Chondrocyte (in vitro differentiated cells): ENCODE results near the gene HSDL2. TPM values are rescaled to one million over a fixed set of nuclear protein-coding genes. Genes with fewer than 3 reads are reported as not detected.

Experiments
- DNase-seq: peaks from one replicate; pipeline ENCODE4 v3.0.0; 2021; ENCODE audit warnings: mixed read lengths, low spot score
- H3K27ac Mint-ChIP-seq: one replicate; pipeline ENCODE4 v1.8.0; 2021; ENCODE audit warnings: mild to moderate bottlenecking, moderate library complexity, mixed read lengths; ENCODE audit not compliant: unreplicated experiment
- H3K27me3 Mint-ChIP-seq: 2 replicates; pipeline ENCODE4 v1.8.0; 2021; ENCODE audit warnings: low read depth, mixed read lengths
- H3K36me3 Mint-ChIP-seq: 2 replicates; pipeline ENCODE4 v1.8.0; 2021; ENCODE audit warnings: low read depth, mixed read lengths
- H3K4me1 Mint-ChIP-seq: 2 replicates; pipeline ENCODE4 v1.8.0; 2021; ENCODE audit warnings: low read depth, mild to moderate bottlenecking, mixed read lengths
- H3K4me3 Mint-ChIP-seq: one replicate; pipeline ENCODE4 v1.8.0; 2021; ENCODE audit warnings: mild to moderate bottlenecking, moderate library complexity, mixed read lengths; ENCODE audit not compliant: unreplicated experiment
- H3K9me3 Mint-ChIP-seq: 2 replicates; pipeline ENCODE4 v1.8.0; 2021; ENCODE audit warnings: low read depth, mixed read lengths
- CTCF ChIP-seq: fragments of 200-600 bp; sonication (generic); IDR thresholded peaks from 2 replicates; pipeline ENCODE4 v1.5.0; 2021; ENCODE audit warnings: antibody characterized with exemption, mild to moderate bottlenecking, moderate library complexity
- total RNA-seq: library from RNA; stranded (reverse); gene quantifications from 3 replicates; pipeline ENCODE4 v1.2.1, GENCODE V29; 2021

The HSDL2 gene
- total RNA-seq, 1 donor from 2014 or later: 20.6 TPM

- Mint-ChIP-seq H3K4me3 (no peak overlapping the region), H3K9me3 (peaks cover 1% of the 10 kb centered on the region), H3K27me3 (no peaks in the 10 kb centered on the region), H3K27ac (no peak overlapping the region), H3K36me3 (peaks cover 1% of the 10 kb centered on the region), H3K4me1 (no peaks in the 10 kb centered on the region)
- no peak for DNase-seq
- TF ChIP-seq CTCF: no peak
Observed at GRCh38 chr9:112500842-112501241, 120.9 kb downstream of the HSDL2 start.

- DNase-seq: no peak
- Mint-ChIP-seq H3K36me3 (no peaks in the 10 kb centered on the region), H3K27me3 (no peaks in the 10 kb centered on the region)
Observed at GRCh38 chr9:112501287-112501686, 121.4 kb downstream of the HSDL2 start.

GRCh38 chr9:112502175-112502946, 122.5 kb downstream of the HSDL2 start:
- no peak for TF ChIP-seq CTCF
- Mint-ChIP-seq H3K27me3 (no peaks in the 10 kb centered on the region), H3K27ac (no peak overlapping the region), H3K9me3 (no peaks in the 10 kb centered on the region), H3K4me1 (peaks cover 3% of the 10 kb centered on the region), H3K4me3 (no peak overlapping the region), H3K36me3 (no peaks in the 10 kb centered on the region)
- DNase-seq: no peak

More at GRCh38 chr9:112501287-112501686, 121.4 kb downstream of the HSDL2 start:
- Mint-ChIP-seq H3K4me1 (no peaks in the 10 kb centered on the region), H3K9me3 (no peaks in the 10 kb centered on the region), H3K4me3 (no peak overlapping the region), H3K27ac (no peak overlapping the region)
- TF ChIP-seq CTCF: no peak

GRCh38 chr9:112503170-112503569, 123.3 kb downstream of the HSDL2 start:
- no peak for TF ChIP-seq CTCF
- no peak for DNase-seq
- peaks cover 3% of the 10 kb centered on the region for H3K4me1 Mint-ChIP-seq
- H3K9me3 Mint-ChIP-seq: no peaks in the 10 kb centered on the region
- no peaks in the 10 kb centered on the region for H3K27me3 Mint-ChIP-seq
- no peaks in the 10 kb centered on the region for H3K36me3 Mint-ChIP-seq
- H3K4me3 Mint-ChIP-seq: no peak overlapping the region
- H3K27ac Mint-ChIP-seq: no peak overlapping the region

GRCh38 chr9:112505086-112505485, 125.2 kb downstream of the HSDL2 start:
- no peak overlapping the region for H3K4me3 Mint-ChIP-seq
- H3K27ac Mint-ChIP-seq: no peak overlapping the region
- peaks cover 3% of the 10 kb centered on the region for H3K4me1 Mint-ChIP-seq
- no peaks in the 10 kb centered on the region for H3K36me3 Mint-ChIP-seq
- H3K27me3 Mint-ChIP-seq: no peaks in the 10 kb centered on the region
- DNase-seq: no peak
- H3K9me3 Mint-ChIP-seq: no peaks in the 10 kb centered on the region
- no peak for TF ChIP-seq CTCF
